ENCODE measurements around the gene TAF1B.

Gene TAF1B

DNA sequence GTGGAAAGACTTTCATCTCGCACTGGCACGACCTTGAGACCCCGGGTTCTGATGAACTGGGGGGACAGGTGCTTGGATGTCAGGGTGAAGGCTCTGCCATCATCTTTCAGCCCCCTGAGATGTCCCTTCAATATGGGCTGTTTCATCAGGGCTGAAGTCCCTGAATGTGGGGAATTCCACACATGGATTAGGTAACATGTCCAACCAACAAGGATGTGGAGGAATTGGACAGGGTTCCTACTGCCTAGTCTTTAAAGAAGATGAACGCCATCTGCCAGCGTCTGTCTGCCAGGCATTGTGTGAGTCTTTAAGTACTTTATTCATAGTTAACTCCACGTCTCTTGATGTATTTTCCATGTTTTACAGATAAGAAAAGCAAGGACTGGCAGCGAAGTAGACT, 102.3 kb downstream of the TAF1B start:
- H3K27ac ChIP-seq (ENCODE audit: low read depth, low read length): no peak overlapping the region
- peaks cover under 1% of the 10 kb centered on the region; the same call in 1 of the 2 replicates for H3K4me1 ChIP-seq (ENCODE audit: control insufficient read depth, insufficient read depth, low read length)
- no peaks in the 10 kb centered on the region for H3K36me3 ChIP-seq (ENCODE audit: control insufficient read depth, insufficient read depth, low read length)
- peaks cover 19% of the 10 kb centered on the region for H3K27me3 ChIP-seq (ENCODE audit: control insufficient read depth, insufficient read depth, low read length)
- no peak overlapping the region for H3K9ac ChIP-seq (ENCODE audit: low read depth, low read length)
- H3K4me3 ChIP-seq (ENCODE audit: low read depth, low read length): no peak overlapping the region
- H3K9me3 ChIP-seq (ENCODE audit: control insufficient read depth, insufficient read depth, low read length): no peaks in the 10 kb centered on the region

DNA sequence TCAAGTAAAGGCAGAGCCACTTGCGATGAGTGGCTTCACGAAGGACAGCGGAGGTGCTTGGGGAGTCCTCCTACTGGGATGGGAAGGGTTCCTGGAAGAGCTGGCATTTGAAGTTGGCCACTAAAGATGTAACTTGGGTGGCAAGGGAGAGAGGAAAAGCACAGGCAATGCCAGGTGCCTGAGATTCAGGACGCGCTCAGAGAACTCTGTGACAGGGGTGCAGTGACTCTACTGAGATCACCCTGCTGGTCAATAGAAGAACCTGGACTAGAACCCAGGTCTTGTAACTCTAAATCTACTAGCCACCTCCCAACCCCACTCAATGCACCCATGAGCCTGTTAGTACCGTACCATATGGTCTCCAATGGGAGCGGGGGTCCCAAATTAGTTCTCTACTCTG, 102.8 kb downstream of the TAF1B start:
- no peak overlapping the region for H3K4me3 ChIP-seq (ENCODE audit: low read depth, low read length)
- H3K4me1 ChIP-seq (ENCODE audit: control insufficient read depth, insufficient read depth, low read length): no peaks in the 10 kb centered on the region; the same call in 1 of the 2 replicates
- no peak overlapping the region for H3K9ac ChIP-seq (ENCODE audit: low read depth, low read length)
- no peaks in the 10 kb centered on the region for H3K9me3 ChIP-seq (ENCODE audit: control insufficient read depth, insufficient read depth, low read length)
- H3K27me3 ChIP-seq (ENCODE audit: control insufficient read depth, insufficient read depth, low read length): peaks cover 23% of the 10 kb centered on the region
- H3K36me3 ChIP-seq (ENCODE audit: control insufficient read depth, insufficient read depth, low read length): no peaks in the 10 kb centered on the region
- no peak overlapping the region for H3K27ac ChIP-seq (ENCODE audit: low read depth, low read length)

DNA sequence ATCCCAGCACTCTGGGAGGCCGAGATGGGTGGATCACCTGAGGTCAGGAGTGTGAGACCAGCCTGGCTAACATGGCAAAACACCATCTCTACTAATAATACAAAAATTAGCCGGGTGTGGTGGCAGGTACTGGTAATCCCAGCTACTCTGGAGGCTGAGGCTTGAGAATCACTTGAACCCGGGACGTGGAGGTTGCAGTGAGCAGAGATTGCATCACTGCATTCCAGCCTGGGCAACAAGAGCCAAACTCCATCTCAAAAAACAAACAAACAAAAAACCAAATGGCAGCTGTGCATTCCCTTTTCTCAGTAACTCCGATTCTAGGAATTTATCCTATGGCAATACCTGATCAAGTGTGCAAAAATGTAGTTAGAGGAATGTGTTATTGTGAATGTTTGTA, 103.5 kb downstream of the TAF1B start:
- H3K4me3 ChIP-seq (ENCODE audit: low read depth, low read length): no peak overlapping the region
- H3K27ac ChIP-seq (ENCODE audit: low read depth, low read length): no peak overlapping the region
- no peaks in the 10 kb centered on the region; the same call in 1 of the 2 replicates for H3K4me1 ChIP-seq (ENCODE audit: control insufficient read depth, insufficient read depth, low read length)
- peaks cover 23% of the 10 kb centered on the region for H3K27me3 ChIP-seq (ENCODE audit: control insufficient read depth, insufficient read depth, low read length)
- H3K9ac ChIP-seq (ENCODE audit: low read depth, low read length): no peak overlapping the region
- no peaks in the 10 kb centered on the region for H3K36me3 ChIP-seq (ENCODE audit: control insufficient read depth, insufficient read depth, low read length)
- no peaks in the 10 kb centered on the region for H3K9me3 ChIP-seq (ENCODE audit: control insufficient read depth, insufficient read depth, low read length)

DNA sequence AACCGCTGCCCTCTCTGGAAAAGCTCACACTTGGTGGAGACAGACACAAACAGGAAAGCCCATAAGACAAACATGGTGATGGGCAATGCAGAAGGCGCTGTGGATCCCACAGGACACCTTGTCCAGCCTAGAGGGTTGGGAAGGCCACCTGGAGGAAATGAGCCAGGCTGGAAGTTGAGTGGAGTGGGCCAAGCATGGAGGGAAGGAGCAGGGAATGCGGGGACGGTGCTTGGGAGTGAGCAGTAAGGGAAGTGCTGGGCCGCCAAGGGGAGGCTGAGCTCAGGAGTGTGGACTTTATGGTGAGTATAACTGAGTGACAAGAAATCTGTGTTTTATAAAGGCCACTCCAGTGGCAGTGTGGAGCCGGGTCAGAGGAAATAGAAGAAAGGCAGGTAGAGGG, 105.4 kb downstream of the TAF1B start:
- no peak overlapping the region for H3K27ac ChIP-seq (ENCODE audit: low read depth, low read length)
- H3K4me1 ChIP-seq (ENCODE audit: control insufficient read depth, insufficient read depth, low read length): no peaks in the 10 kb centered on the region; the same call in 1 of the 2 replicates
- H3K9me3 ChIP-seq (ENCODE audit: control insufficient read depth, insufficient read depth, low read length): no peaks in the 10 kb centered on the region
- H3K36me3 ChIP-seq (ENCODE audit: control insufficient read depth, insufficient read depth, low read length): no peaks in the 10 kb centered on the region
- H3K9ac ChIP-seq (ENCODE audit: low read depth, low read length): no peak overlapping the region
- H3K4me3 ChIP-seq (ENCODE audit: low read depth, low read length): no peak overlapping the region
- peaks cover 42% of the 10 kb centered on the region for H3K27me3 ChIP-seq (ENCODE audit: control insufficient read depth, insufficient read depth, low read length)

DNA sequence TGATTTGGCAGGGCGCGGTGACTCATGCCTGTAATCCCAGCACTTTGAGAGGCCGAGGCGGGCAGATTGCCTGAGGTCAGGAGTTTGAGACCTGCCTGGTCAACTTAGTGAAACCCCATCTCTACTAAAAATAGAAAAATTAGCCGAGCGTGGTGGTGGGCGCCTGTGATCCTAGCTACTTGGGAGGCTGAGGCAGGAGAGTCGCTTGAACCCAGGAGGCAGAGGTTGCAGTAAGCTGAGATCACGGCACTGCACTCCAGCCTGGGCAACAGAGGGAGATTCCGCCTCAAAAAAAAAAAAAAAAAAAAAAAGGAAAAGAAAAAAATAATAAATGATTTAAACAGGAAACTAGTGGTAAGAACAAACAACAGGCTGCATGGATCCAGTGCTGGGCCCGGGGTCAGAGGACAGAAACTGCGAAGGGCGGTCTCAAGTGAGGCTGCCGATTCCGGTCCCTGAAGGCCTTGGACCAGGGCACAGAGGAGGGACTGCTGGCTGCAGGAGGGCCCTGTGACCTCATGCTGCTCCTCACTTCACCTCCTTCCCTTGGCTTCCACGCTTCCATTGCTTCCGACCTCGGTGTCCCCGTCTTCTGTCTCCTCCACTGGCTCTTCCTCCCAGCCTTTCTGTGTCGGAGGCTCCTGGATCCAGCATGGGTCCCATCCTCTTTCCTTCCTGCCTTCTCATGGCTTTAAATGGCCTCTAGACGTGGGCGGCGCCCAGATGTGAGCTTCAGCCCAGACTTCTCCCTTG, 106.1 kb downstream of the TAF1B start:
- H3K36me3 ChIP-seq (ENCODE audit: control insufficient read depth, insufficient read depth, low read length): no peaks in the 10 kb centered on the region
- no peak overlapping the region for H3K4me3 ChIP-seq (ENCODE audit: low read depth, low read length)
- H3K9me3 ChIP-seq (ENCODE audit: control insufficient read depth, insufficient read depth, low read length): no peaks in the 10 kb centered on the region
- no peak overlapping the region for H3K27ac ChIP-seq (ENCODE audit: low read depth, low read length)
- H3K27me3 ChIP-seq (ENCODE audit: control insufficient read depth, insufficient read depth, low read length): peaks cover 46% of the 10 kb centered on the region
- no peaks in the 10 kb centered on the region; the same call in 1 of the 2 replicates for H3K4me1 ChIP-seq (ENCODE audit: control insufficient read depth, insufficient read depth, low read length)
- H3K9ac ChIP-seq (ENCODE audit: low read depth, low read length): no peak overlapping the region

DNA sequence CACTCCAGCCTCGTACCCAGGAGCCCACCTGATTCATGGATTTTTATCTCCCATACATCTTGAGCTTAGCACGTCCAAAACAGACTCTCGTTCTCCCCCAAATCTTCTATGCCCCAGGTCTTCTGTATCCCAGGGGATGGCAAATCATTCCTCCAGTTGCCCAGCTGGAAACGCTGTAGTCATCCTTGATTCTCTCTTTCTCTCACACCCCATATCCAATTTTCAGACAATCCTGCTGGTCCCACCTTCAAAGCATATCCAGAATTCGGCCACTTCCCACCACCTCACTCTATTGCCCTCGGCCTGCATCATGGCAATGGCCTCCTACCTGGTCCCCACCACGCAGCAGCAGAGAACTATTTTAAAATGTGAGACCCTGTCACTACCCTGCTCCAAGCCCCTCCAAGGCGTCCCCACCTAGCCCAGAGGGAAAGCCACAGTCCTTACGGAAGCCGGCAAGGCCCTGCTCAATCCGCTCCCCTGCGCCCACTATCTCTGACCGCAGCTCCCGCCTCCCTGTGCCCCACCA, 106.8 kb downstream of the TAF1B start:
- Histone ChIP-seq H3K4me3 (ENCODE audit: low read depth, low read length) (no peak overlapping the region), H3K4me1 (ENCODE audit: control insufficient read depth, insufficient read depth, low read length) (no peaks in the 10 kb centered on the region; the same call in 1 of the 2 replicates), H3K27ac (ENCODE audit: low read depth, low read length) (no peak overlapping the region), H3K36me3 (ENCODE audit: control insufficient read depth, insufficient read depth, low read length) (no peaks in the 10 kb centered on the region), H3K9me3 (ENCODE audit: control insufficient read depth, insufficient read depth, low read length) (no peaks in the 10 kb centered on the region), H3K27me3 (ENCODE audit: control insufficient read depth, insufficient read depth, low read length) (peaks cover 49% of the 10 kb centered on the region), H3K9ac (ENCODE audit: low read depth, low read length) (no peak overlapping the region)

DNA sequence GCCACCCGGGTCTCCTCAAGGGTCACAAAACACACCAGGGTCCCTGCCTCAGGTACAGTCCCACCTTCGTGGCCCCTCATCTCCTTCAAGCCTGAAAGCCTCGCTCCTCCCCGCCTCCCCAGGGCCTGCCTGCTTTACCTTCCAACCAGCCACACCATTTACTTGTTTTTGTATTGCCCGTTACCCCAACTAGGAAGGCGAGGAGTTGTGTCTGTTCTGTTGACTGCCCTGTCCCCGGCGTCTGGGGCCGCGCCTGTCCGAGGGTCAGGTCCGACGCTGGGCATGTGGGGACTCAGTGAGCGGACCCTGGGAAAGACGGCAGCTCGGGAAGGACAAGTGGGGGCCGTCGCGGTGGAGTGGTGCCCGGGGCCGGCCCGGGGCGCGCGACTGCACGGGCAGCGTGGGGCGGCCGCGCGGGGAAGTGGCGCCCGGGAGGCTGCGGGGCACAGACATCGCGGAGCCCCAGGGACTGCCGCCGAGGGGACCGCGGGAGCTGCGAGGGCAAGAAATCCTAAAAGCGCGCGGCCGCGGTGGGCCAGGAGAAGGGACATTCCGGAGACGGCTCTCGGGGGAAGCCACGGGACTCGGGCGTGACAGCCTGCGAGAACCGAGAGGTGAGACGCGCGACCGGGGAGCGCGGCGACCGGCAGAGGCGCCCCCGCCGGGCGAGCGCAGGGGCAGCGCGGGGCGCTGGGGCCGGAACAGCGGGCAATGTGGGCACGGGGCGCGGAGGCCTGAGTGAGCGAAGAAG, 107.4 kb downstream of the TAF1B start:
- H3K9ac ChIP-seq (ENCODE audit: low read depth, low read length): no peak overlapping the region; the same call in 1 of the 2 replicates
- H3K36me3 ChIP-seq (ENCODE audit: control insufficient read depth, insufficient read depth, low read length): no peaks in the 10 kb centered on the region
- no peaks in the 10 kb centered on the region for H3K9me3 ChIP-seq (ENCODE audit: control insufficient read depth, insufficient read depth, low read length)
- peak overlapping the region; percentile 70 for H3K4me3 ChIP-seq (ENCODE audit: low read depth, low read length)
- H3K27ac ChIP-seq (ENCODE audit: low read depth, low read length): no peak overlapping the region
- peaks cover 45% of the 10 kb centered on the region for H3K27me3 ChIP-seq (ENCODE audit: control insufficient read depth, insufficient read depth, low read length)
- no peaks in the 10 kb centered on the region; the same call in 1 of the 2 replicates for H3K4me1 ChIP-seq (ENCODE audit: control insufficient read depth, insufficient read depth, low read length)

DNA sequence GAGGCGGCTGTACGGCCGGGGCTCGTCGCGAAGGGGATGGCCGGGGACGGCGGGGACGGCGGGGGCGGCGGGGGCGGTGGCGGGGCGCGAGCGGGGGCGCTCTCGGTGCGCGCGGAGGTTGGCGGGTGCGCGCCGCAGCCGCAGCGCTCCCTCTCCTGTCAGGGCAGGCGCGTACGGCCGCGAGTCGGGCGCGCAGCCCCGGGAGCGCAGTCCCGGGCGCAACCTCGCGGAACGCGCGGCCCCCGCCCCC, 107.9 kb downstream of the TAF1B start:
- no peaks in the 10 kb centered on the region; the same call in 1 of the 2 replicates for H3K4me1 ChIP-seq (ENCODE audit: control insufficient read depth, insufficient read depth, low read length)
- H3K27me3 ChIP-seq (ENCODE audit: control insufficient read depth, insufficient read depth, low read length): peaks cover 43% of the 10 kb centered on the region
- peak overlapping the region; percentile 70; the same call in 1 of the 2 replicates for H3K4me3 ChIP-seq (ENCODE audit: low read depth, low read length)
- H3K9ac ChIP-seq (ENCODE audit: low read depth, low read length): no peak overlapping the region
- no peaks in the 10 kb centered on the region for H3K36me3 ChIP-seq (ENCODE audit: control insufficient read depth, insufficient read depth, low read length)
- H3K27ac ChIP-seq (ENCODE audit: low read depth, low read length): no peak overlapping the region
- H3K9me3 ChIP-seq (ENCODE audit: control insufficient read depth, insufficient read depth, low read length): no peaks in the 10 kb centered on the region

DNA sequence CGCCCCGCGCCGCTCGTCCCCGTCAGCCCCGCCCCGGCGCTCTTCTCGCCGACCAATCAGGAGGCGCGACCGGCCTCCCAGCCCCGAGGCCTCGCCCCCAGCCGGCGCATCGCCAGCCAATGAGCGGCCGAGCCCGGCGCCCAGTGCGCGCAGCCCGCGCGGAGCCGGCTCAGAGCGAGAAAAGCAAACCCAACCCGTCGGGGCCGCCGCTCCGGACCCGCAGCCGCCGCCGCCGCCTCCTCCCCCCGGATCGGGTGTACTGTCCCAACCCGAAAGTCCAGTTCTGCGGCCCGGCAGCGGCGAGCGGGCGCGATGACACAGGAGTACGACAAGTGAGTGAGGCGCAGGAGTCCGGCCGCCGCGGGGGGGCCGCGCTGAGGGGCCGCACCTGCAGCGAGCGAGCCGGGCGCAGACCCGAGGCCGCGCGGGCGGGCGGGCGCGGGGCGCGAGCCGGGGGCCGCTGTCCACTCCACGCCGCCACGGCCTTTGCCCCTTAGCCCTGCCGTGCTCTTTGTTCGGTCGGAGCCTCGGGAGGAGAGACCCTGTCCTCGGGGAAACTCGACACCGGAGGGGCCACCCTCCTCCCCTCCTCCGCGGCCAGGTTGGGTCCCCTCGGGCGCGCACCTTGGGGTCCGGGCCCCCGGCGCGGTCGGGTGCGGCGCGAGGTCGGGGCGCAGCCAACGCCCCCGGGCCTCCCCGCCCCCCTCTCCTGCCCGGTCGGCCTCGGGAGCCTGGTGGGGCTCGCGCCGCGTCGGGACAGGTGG, 108.4 kb downstream of the TAF1B start, which contains the start of gene GRHL1:
TSS of gene GRHL1 (plus strand) at position 172 of the 764 bp plus-strand sequence. CDS start at position 313, 141 bp downstream.
- H3K27me3 ChIP-seq (ENCODE audit: control insufficient read depth, insufficient read depth, low read length): peaks cover 43% of the 10 kb centered on the region
- H3K9me3 ChIP-seq (ENCODE audit: control insufficient read depth, insufficient read depth, low read length): no peaks in the 10 kb centered on the region
- H3K36me3 ChIP-seq (ENCODE audit: control insufficient read depth, insufficient read depth, low read length): no peaks in the 10 kb centered on the region
- H3K4me1 ChIP-seq (ENCODE audit: control insufficient read depth, insufficient read depth, low read length): no peaks in the 10 kb centered on the region; the same call in 1 of the 2 replicates
- no peak within 1 kb of the TSS; the same call in 1 of the 2 replicates for H3K9ac ChIP-seq (ENCODE audit: low read depth, low read length)
- H3K27ac ChIP-seq (ENCODE audit: low read depth, low read length): no peak within 1 kb of the TSS
- peak within 1 kb of the TSS; percentile 75 for H3K4me3 ChIP-seq (ENCODE audit: low read depth, low read length)

DNA sequence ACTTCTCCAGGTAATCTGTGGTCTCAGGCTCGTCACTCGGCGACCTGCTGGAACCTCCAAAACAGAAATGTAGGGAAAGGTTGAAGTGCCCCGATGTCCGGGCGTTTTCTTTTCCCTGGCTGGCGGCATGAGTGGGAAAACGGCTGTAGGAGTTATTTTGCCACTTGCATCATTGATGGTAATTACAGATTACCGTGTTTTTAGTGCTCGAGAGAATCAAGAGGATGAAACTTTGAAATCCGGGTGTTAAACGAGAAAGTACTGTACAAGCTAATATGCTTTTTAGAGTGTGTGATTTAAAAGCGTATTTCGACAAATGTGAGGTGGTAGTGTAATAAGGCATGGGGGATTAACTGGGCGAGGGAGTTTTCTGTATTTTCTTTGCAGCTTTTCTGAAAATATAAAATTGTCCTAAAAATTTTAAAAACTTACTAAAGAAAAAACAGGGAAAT, 109.0 kb downstream of the TAF1B start:
- Histone ChIP-seq H3K36me3 (ENCODE audit: control insufficient read depth, insufficient read depth, low read length) (no peaks in the 10 kb centered on the region), H3K9ac (ENCODE audit: low read depth, low read length) (no peak overlapping the region), H3K4me3 (ENCODE audit: low read depth, low read length) (peak overlapping the region; percentile 75), H3K27ac (ENCODE audit: low read depth, low read length) (no peak overlapping the region), H3K27me3 (ENCODE audit: control insufficient read depth, insufficient read depth, low read length) (peaks cover 43% of the 10 kb centered on the region), H3K4me1 (ENCODE audit: control insufficient read depth, insufficient read depth, low read length) (no peaks in the 10 kb centered on the region; the same call in 1 of the 2 replicates), H3K9me3 (ENCODE audit: control insufficient read depth, insufficient read depth, low read length) (no peaks in the 10 kb centered on the region)
